Ovary (tissue), 3 donors: Measurements from ENCODE around the gene GANAB.

Source experiments
- POLR2A ChIP-seq: fragments of 450-650 bp; IDR thresholded peaks from one replicate; pipeline ENCODE4 v1.6.1; 2017; ENCODE audit warnings: antibody characterized with exemption, mild to moderate bottlenecking, moderate library complexity
- TF ChIP-seq, protein P1 (sequence below), 3 donors: fragments of 450-650 bp in 2 of 3; fragments of 200-600 bp in 1 of 3; IDR thresholded peaks; one replicate each; pipeline versions ENCODE4 v1.5.1 to v1.8.0; 2016 to 2022; ENCODE audit warnings: antibody characterized with exemption in 3 of 3, mild to moderate bottlenecking in 1 of 3
- donor health status: DM: no; HTN: no; CAD: no.

DNA sequence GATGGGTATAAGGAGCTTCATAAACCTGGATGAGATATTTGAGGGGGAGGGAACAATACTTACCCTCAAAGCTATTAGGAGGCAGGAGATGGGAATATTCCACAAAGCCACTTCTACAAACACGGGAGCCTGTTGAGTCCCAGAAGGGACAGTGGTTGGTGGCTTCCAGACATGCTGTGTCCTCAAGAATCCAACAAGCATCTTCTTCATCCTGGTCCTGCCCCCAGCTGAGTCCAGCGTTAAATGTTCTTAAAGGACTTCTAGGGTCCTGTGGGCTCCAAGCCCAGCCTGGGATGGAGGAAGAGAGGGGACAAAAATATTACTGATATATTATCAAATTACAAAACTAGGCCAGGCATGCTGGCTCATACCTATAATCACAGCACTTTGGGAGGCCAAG is 21.0 kb upstream of the GANAB start:
- TF ChIP-seq, protein P1, sequence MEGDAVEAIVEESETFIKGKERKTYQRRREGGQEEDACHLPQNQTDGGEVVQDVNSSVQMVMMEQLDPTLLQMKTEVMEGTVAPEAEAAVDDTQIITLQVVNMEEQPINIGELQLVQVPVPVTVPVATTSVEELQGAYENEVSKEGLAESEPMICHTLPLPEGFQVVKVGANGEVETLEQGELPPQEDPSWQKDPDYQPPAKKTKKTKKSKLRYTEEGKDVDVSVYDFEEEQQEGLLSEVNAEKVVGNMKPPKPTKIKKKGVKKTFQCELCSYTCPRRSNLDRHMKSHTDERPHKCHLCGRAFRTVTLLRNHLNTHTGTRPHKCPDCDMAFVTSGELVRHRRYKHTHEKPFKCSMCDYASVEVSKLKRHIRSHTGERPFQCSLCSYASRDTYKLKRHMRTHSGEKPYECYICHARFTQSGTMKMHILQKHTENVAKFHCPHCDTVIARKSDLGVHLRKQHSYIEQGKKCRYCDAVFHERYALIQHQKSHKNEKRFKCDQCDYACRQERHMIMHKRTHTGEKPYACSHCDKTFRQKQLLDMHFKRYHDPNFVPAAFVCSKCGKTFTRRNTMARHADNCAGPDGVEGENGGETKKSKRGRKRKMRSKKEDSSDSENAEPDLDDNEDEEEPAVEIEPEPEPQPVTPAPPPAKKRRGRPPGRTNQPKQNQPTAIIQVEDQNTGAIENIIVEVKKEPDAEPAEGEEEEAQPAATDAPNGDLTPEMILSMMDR (IDR thresholded peaks at IDR 0.05), result no peak
- TF ChIP-seq POLR2A, result no peak
